ENCODE results near the gene IFI27L1.

- TF ChIP-seq CTCF (IDR thresholded peaks at IDR 0.05) (no peak), POLR2A (IDR thresholded peaks at IDR 0.05) (no peak)
Observed at GRCh38 chr14:94066089-94066676, 14.9 kb upstream of the IFI27L1 start.
